ENCODE data around the gene SELENON.

SELENON gene

GRCh38 chr1:25843483-25843882 is 43.5 kb downstream of the SELENON start:
- no peaks in the 10 kb centered on the region for H3K79me1 ChIP-seq (ENCODE audit: low read depth, low read length)
- H4K91ac ChIP-seq (ENCODE audit: low read depth, low read length, poor library complexity) = no peak overlapping the region
- H3K4me3 ChIP-seq (ENCODE audit: low read length in 2 of 2) = no peak overlapping the region
- no peaks in the 10 kb centered on the region for H3K9me3 ChIP-seq (replicated peaks in 1 of 2; ENCODE audit: control insufficient read depth in 2 of 2, insufficient read depth in 1 of 2, low read depth in 1 of 2, low read length in 2 of 2)
- H3K9ac ChIP-seq (ENCODE audit: low read depth, low read length, poor library complexity) = no peak overlapping the region
- no peaks in the 10 kb centered on the region for H3K36me3 ChIP-seq (replicated peaks in 1 of 2; ENCODE audit: control insufficient read depth in 2 of 2, insufficient read depth in 2 of 2, low read length in 2 of 2)
- H2AK5ac ChIP-seq (ENCODE audit: low read depth, low read length) = no peak overlapping the region
- H3K4ac ChIP-seq (ENCODE audit: low read length) = no peak overlapping the region
- H3K27ac ChIP-seq (replicated peaks; ENCODE audit: low read length) = no peak overlapping the region
- H3K18ac ChIP-seq (ENCODE audit: low read length) = no peak overlapping the region
- peaks cover 0 to 2% of the 10 kb centered on the region in 2 donors for H3K4me1 ChIP-seq (ENCODE audit: control insufficient read depth in 2 of 2, insufficient read depth in 1 of 2, low read depth in 1 of 2, low read length in 2 of 2)
- H4K8ac ChIP-seq (ENCODE audit: low read depth, low read length) = no peak overlapping the region
- H2BK12ac ChIP-seq (ENCODE audit: low read length) = no peak overlapping the region
- H3K4me2 ChIP-seq (ENCODE audit: insufficient read depth, low read length, poor library complexity, severe bottlenecking) = no peak overlapping the region
- no peak overlapping the region for H2BK15ac ChIP-seq (ENCODE audit: low read length)
- WGBS, 2 donors (ENCODE audit: extremely low coverage in 2 of 2, insufficient read length in 2 of 2, insufficient replicate concordance in 1 of 2) = no CpG with 5 or more reads among the region's 3 CpGs
- no peak overlapping the region for H2AFZ ChIP-seq (ENCODE audit: low read length)
- H3K14ac ChIP-seq (ENCODE audit: low read length) = no peak overlapping the region
- H3K27me3 ChIP-seq (ENCODE audit: control insufficient read depth in 3 of 3, insufficient read depth in 3 of 3, low read depth in 1 of 3, low read length in 3 of 3) = no peaks in the 10 kb centered on the region
- H2BK120ac ChIP-seq (ENCODE audit: low read depth, low read length) = no peak overlapping the region
- no peak for DNase-seq (ENCODE audit: low spot score)
- no peak overlapping the region for H3K23ac ChIP-seq (ENCODE audit: low read depth, low read length, poor library complexity)
- no peak overlapping the region for H2BK5ac ChIP-seq (ENCODE audit: low read length)

GRCh38 chr1:25844536-25845337 is 44.7 kb downstream of the SELENON start:
- Histone ChIP-seq H2BK5ac (ENCODE audit: low read length) (no peak overlapping the region), H3K4me2 (ENCODE audit: insufficient read depth, low read length, poor library complexity, severe bottlenecking) (no peak overlapping the region), H3K9ac (ENCODE audit: low read depth, low read length, poor library complexity) (no peak overlapping the region), H3K18ac (ENCODE audit: low read length) (no peak overlapping the region), H4K8ac (ENCODE audit: low read depth, low read length) (no peak overlapping the region), H3K36me3 (replicated peaks in 1 of 2; ENCODE audit: control insufficient read depth in 2 of 2, insufficient read depth in 2 of 2, low read length in 2 of 2) (no peaks in the 10 kb centered on the region), H3K4ac (ENCODE audit: low read length) (no peak overlapping the region), H3K9me3 (replicated peaks in 1 of 2; ENCODE audit: control insufficient read depth in 2 of 2, insufficient read depth in 1 of 2, low read depth in 1 of 2, low read length in 2 of 2) (no peaks in the 10 kb centered on the region), H3K27ac (replicated peaks; ENCODE audit: low read length) (no peak overlapping the region), H2BK15ac (ENCODE audit: low read length) (no peak overlapping the region), H2BK12ac (ENCODE audit: low read length) (no peak overlapping the region), H3K14ac (ENCODE audit: low read length) (no peak overlapping the region), H2AFZ (ENCODE audit: low read length) (no peak overlapping the region), H3K79me1 (ENCODE audit: low read depth, low read length) (no peaks in the 10 kb centered on the region), H3K27me3 (ENCODE audit: control insufficient read depth in 3 of 3, insufficient read depth in 3 of 3, low read depth in 1 of 3, low read length in 3 of 3) (no peaks in the 10 kb centered on the region), H2BK120ac (ENCODE audit: low read depth, low read length) (no peak overlapping the region), H2AK5ac (ENCODE audit: low read depth, low read length) (no peak overlapping the region), H4K91ac (ENCODE audit: low read depth, low read length, poor library complexity) (no peak overlapping the region), H3K4me3 (ENCODE audit: low read length in 2 of 2) (no peak overlapping the region), H3K23ac (ENCODE audit: low read depth, low read length, poor library complexity) (no peak overlapping the region), H3K4me1 (ENCODE audit: control insufficient read depth in 2 of 2, insufficient read depth in 1 of 2, low read depth in 1 of 2, low read length in 2 of 2) (peaks cover 0 to 4% of the 10 kb centered on the region in 2 donors)
- WGBS, 2 donors (ENCODE audit: extremely low coverage in 2 of 2, insufficient read length in 2 of 2, insufficient replicate concordance in 1 of 2) = 100% methylated on average over 1 of the region's 3 CpGs
- DNase-seq (ENCODE audit: low spot score) = no peak

DNA sequence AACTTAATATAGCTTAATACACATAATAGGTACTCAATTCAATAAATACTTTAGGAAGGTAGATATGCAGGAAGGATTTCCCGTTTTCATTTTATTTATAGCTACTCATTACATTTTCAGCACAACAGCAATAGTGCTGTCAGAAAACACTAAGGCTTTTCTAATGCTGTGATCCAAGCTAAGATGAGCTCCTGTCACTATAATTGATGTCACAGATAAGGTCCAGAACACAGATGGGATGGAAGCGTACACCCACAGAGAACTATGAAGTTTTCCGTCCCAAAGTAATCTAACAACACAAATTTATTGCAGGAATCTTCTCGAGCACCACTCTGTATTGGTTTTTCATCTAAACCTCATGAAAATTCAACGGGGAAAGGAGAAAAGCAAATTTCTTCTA is 45.7 kb downstream of the SELENON start:
- Histone ChIP-seq H2BK12ac (ENCODE audit: low read length) (no peak overlapping the region), H2BK120ac (ENCODE audit: low read depth, low read length) (no peak overlapping the region), H4K8ac (ENCODE audit: low read depth, low read length) (no peak overlapping the region), H3K27me3 (ENCODE audit: control insufficient read depth in 3 of 3, insufficient read depth in 3 of 3, low read depth in 1 of 3, low read length in 3 of 3) (no peaks in the 10 kb centered on the region), H3K4me3 (ENCODE audit: low read length in 2 of 2) (no peak overlapping the region), H2BK15ac (ENCODE audit: low read length) (no peak overlapping the region), H3K4me2 (ENCODE audit: insufficient read depth, low read length, poor library complexity, severe bottlenecking) (no peak overlapping the region), H3K36me3 (replicated peaks in 1 of 2; ENCODE audit: control insufficient read depth in 2 of 2, insufficient read depth in 2 of 2, low read length in 2 of 2) (no peaks in the 10 kb centered on the region), H2AFZ (ENCODE audit: low read length) (no peak overlapping the region), H3K14ac (ENCODE audit: low read length) (no peak overlapping the region), H4K91ac (ENCODE audit: low read depth, low read length, poor library complexity) (no peak overlapping the region), H2AK5ac (ENCODE audit: low read depth, low read length) (no peak overlapping the region), H3K23ac (ENCODE audit: low read depth, low read length, poor library complexity) (no peak overlapping the region), H3K4me1 (ENCODE audit: control insufficient read depth in 2 of 2, insufficient read depth in 1 of 2, low read depth in 1 of 2, low read length in 2 of 2) (peaks cover 0 to 4% of the 10 kb centered on the region in 2 donors), H3K18ac (ENCODE audit: low read length) (no peak overlapping the region), H3K4ac (ENCODE audit: low read length) (no peak overlapping the region), H3K9ac (ENCODE audit: low read depth, low read length, poor library complexity) (no peak overlapping the region), H3K79me1 (ENCODE audit: low read depth, low read length) (no peaks in the 10 kb centered on the region), H3K9me3 (replicated peaks in 1 of 2; ENCODE audit: control insufficient read depth in 2 of 2, insufficient read depth in 1 of 2, low read depth in 1 of 2, low read length in 2 of 2) (no peaks in the 10 kb centered on the region), H3K27ac (replicated peaks; ENCODE audit: low read length) (no peak overlapping the region), H2BK5ac (ENCODE audit: low read length) (no peak overlapping the region)
- no CpG with 5 or more reads among the region's 5 CpGs for WGBS, 2 donors (ENCODE audit: extremely low coverage in 2 of 2, insufficient read length in 2 of 2, insufficient replicate concordance in 1 of 2)
- DNase-seq (ENCODE audit: low spot score) = no peak

DNA sequence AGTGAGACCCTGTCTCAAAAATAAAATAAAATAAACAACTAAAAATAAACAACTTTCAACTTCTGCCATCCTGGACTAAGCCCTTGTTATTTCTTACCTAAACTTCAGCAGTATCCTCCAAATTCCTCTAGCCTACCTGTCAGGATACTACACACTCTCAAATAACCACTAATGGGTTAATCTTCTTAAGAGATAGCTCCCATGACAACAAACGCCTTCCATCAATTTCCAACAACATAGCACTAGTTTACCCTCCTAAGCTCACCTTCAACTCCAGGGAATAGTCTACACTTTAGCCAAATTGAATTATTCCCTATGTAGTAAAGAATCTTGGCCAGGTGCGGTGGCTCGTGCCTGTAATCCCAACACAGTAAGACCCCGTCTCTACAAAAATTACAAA is 47.9 kb downstream of the SELENON start:
- H3K27ac ChIP-seq (replicated peaks; ENCODE audit: low read length) = no peak overlapping the region
- no peak overlapping the region for H3K23ac ChIP-seq (ENCODE audit: low read depth, low read length, poor library complexity)
- no peak overlapping the region for H3K9ac ChIP-seq (ENCODE audit: low read depth, low read length, poor library complexity)
- no peak overlapping the region for H2AK5ac ChIP-seq (ENCODE audit: low read depth, low read length)
- peaks cover 0 to 4% of the 10 kb centered on the region in 2 donors for H3K4me1 ChIP-seq (ENCODE audit: control insufficient read depth in 2 of 2, insufficient read depth in 1 of 2, low read depth in 1 of 2, low read length in 2 of 2)
- no peak overlapping the region for H2BK15ac ChIP-seq (ENCODE audit: low read length)
- no peak overlapping the region for H3K18ac ChIP-seq (ENCODE audit: low read length)
- H3K9me3 ChIP-seq (replicated peaks in 1 of 2; ENCODE audit: control insufficient read depth in 2 of 2, insufficient read depth in 1 of 2, low read depth in 1 of 2, low read length in 2 of 2) = peaks cover 0 to 4% of the 10 kb centered on the region in 2 donors
- H2BK120ac ChIP-seq (ENCODE audit: low read depth, low read length) = no peak overlapping the region
- no peak overlapping the region for H2BK12ac ChIP-seq (ENCODE audit: low read length)
- WGBS, 2 donors (ENCODE audit: extremely low coverage in 2 of 2, insufficient read length in 2 of 2, insufficient replicate concordance in 1 of 2) = no CpG with 5 or more reads among the region's 4 CpGs
- no peak overlapping the region for H3K4me2 ChIP-seq (ENCODE audit: insufficient read depth, low read length, poor library complexity, severe bottlenecking)
- H3K36me3 ChIP-seq (replicated peaks in 1 of 2; ENCODE audit: control insufficient read depth in 2 of 2, insufficient read depth in 2 of 2, low read length in 2 of 2) = no peaks in the 10 kb centered on the region
- DNase-seq (ENCODE audit: low spot score) = no peak
- no peak overlapping the region for H3K4me3 ChIP-seq (ENCODE audit: low read length in 2 of 2)
- H3K79me1 ChIP-seq (ENCODE audit: low read depth, low read length) = no peaks in the 10 kb centered on the region
- H4K8ac ChIP-seq (ENCODE audit: low read depth, low read length) = no peak overlapping the region
- no peak overlapping the region for H2AFZ ChIP-seq (ENCODE audit: low read length)
- H2BK5ac ChIP-seq (ENCODE audit: low read length) = no peak overlapping the region
- no peak overlapping the region for H3K4ac ChIP-seq (ENCODE audit: low read length)
- H3K27me3 ChIP-seq (ENCODE audit: control insufficient read depth in 3 of 3, insufficient read depth in 3 of 3, low read depth in 1 of 3, low read length in 3 of 3) = peaks cover 0 to 2% (median 0%) of the 10 kb centered on the region in 3 experiments
- H4K91ac ChIP-seq (ENCODE audit: low read depth, low read length, poor library complexity) = no peak overlapping the region
- H3K14ac ChIP-seq (ENCODE audit: low read length) = no peak overlapping the region

Data from neuronal stem cell (in vitro differentiated cells).